Activated CD4-positive, alpha-beta T cell treated with anti-CD3 and anti-CD28 coated beads for 4 hours (primary cell): ENCODE results near the gene CDKN2B-AS1.

Experiments used
- DNase-seq, 2 donors: peaks; one replicate each; pipeline ENCODE4 v3.0.0-alpha.2; 2020

CDKN2B-AS1 gene

GRCh38 chr9:22160221-22160620 lies 165.6 kb downstream of the CDKN2B-AS1 start:
- DNase-seq = no peak

GRCh38 chr9:22165144-22165543 lies 170.6 kb downstream of the CDKN2B-AS1 start:
- DNase-seq = no peak

- DNase-seq = no peak
Measured at GRCh38 chr9:22169243-22169642, 174.7 kb downstream of the CDKN2B-AS1 start.

DNA sequence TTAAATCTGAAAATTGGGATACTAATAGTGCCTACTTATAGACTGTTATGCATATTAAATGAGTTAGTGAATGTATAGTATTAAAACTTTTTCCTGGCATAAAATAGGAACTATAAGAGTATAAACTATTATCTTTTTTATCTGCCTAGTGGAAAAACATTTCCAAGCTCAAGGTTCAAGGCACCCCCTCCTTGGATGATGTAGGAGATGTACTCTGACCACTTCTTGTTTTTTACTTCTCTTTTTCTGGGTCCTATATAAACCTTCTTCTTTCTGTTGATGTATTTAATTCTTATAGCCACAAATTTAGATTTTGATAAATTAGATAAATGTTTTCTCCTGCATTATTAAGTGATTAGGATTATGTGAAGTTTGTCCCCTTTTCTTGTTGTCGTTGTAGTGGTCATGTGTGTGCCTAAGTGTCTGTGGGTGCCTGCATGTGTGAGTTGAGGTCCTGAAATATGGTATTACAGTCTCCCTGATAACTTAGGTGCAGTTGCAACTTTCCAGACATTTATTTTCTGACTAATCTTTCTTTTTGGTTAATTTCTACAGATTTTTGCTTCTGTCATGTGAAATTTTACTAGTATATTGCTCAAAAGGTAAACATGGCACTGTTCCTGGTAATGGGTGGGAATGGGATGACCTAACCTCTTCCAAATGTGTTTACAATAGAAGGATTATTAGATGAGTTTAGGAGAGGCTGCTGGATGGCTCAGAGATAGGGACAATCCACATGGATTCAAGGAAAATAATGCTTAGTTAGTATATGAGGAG lies 175.3 kb downstream of the CDKN2B-AS1 start:
- DNase-seq = no peak
